GM10847 (cell line): ENCODE measurements around the gene CD79B.
"Not testable (repeated sequence)": the region's sequence is repeated elsewhere in the genome, so short reads cannot be mapped to it uniquely, and the experiment has no call there.

Experiments used
- POLR2A ChIP-seq: IDR thresholded peaks from 2 replicates; pipeline ENCODE4 v1.6.1; 2011; ENCODE audit not compliant: insufficient read length; ENCODE audit errors: extremely low read depth

The CD79B gene

GRCh38 chr17:63928966-63929695 lies 3.0 kb downstream of the CD79B start:
- TF ChIP-seq POLR2A, result no peak

GRCh38 chr17:63928172-63928666 lies 3.9 kb downstream of the CD79B start:
- TF ChIP-seq POLR2A, result no peak

GRCh38 chr17:63927464-63928171 lies 4.5 kb downstream of the CD79B start:
- no peak for TF ChIP-seq POLR2A

- no peak for TF ChIP-seq POLR2A
Measured at GRCh38 chr17:63926164-63926563, 6.0 kb downstream of the CD79B start.

GRCh38 chr17:63925615-63926014 lies 6.5 kb downstream of the CD79B start:
- TF ChIP-seq POLR2A, result no peak

- no peak for TF ChIP-seq POLR2A
Measured at GRCh38 chr17:63919311-63919723, 12.8 kb downstream of the CD79B start.

- not testable (repeated sequence) for TF ChIP-seq POLR2A
Measured at GRCh38 chr17:63918789-63919305, 13.3 kb downstream of the CD79B start, which contains the start of gene GH1. Gene GH1, minus strand, starts transcription at chr17:63918839. Its CDS starts 63 bp downstream, at chr17:63918776.

GRCh38 chr17:63918305-63918704 lies 13.8 kb downstream of the CD79B start:
- TF ChIP-seq POLR2A, result no peak

GRCh38 chr17:63917646-63918045 lies 14.5 kb downstream of the CD79B start:
- TF ChIP-seq POLR2A, result no peak

GRCh38 chr17:63916566-63917185 lies 15.5 kb downstream of the CD79B start:
- no peak for TF ChIP-seq POLR2A

- TF ChIP-seq POLR2A, result no peak
Measured at GRCh38 chr17:63914471-63914870, 17.7 kb downstream of the CD79B start.

GRCh38 chr17:63911657-63912100 lies 20.5 kb downstream of the CD79B start:
- no peak for TF ChIP-seq POLR2A

- no peak for TF ChIP-seq POLR2A
Measured at GRCh38 chr17:63911041-63911635, 21.0 kb downstream of the CD79B start, which contains the start of gene CSHL1. Gene CSHL1, minus strand, starts transcription at chr17:63911258. Its CDS starts 62 bp downstream, at chr17:63911196.

- TF ChIP-seq POLR2A, result no peak
Measured at GRCh38 chr17:63910096-63910495, 22.0 kb downstream of the CD79B start.
